IMR-90 (cell line): Measurements from ENCODE around the gene KPNA2. TPM values are rescaled to one million over a fixed set of nuclear protein-coding genes. Genes with fewer than 3 reads are reported as not detected.
"Not testable (repeated sequence)": the region's sequence is repeated elsewhere in the genome, so short reads cannot be mapped to it uniquely, and the experiment has no call there.

Experiments used
- ATAC-seq: fragments of 200-7000 bp; cut with Tn5 transposase; 2 replicates; pipeline ENCODE4 v1.9.1; 2020; ENCODE audit warnings: low read depth, mild to moderate bottlenecking, moderate library complexity
- BruUV-seq: library from RNA; stranded (reverse); fragments of 400-500 nt; replicated peaks from 2 replicates; lab custom pipeline; 2021; lab: Mats Ljungman, UMichigan
- CTCF ChIA-PET: fragments of 300-600 bp; formaldehyde crosslinking; extraction: SDS; loops from one replicate; lab custom pipeline; 2021; ENCODE audit warnings: antibody characterized with exemption; lab: Yijun Ruan, JAX
- POLR2A ChIA-PET: fragments of 300-600 bp; sonication (Branson Sonifier 250); formaldehyde crosslinking; loops from one replicate; lab custom pipeline; 2022; ENCODE audit warnings: antibody characterized with exemption; ENCODE audit not compliant: unreplicated experiment; lab: Charles Lee
- DNase-seq: peaks from one replicate; pipeline ENCODE4 v3.0.0; 2013
- H2AFZ ChIP-seq: replicated peaks from 2 replicates; pipeline ENCODE3; 2013; ENCODE audit warnings: low read length, mild to moderate bottlenecking; ENCODE audit not compliant: poor library complexity
- H2AK5ac ChIP-seq: 2 replicates; pipeline ENCODE4 v1.6.1; 2013; ENCODE audit warnings: low read depth, low read length, inconsistent platforms
- H2AK9ac ChIP-seq: replicated peaks from 2 replicates; pipeline ENCODE3; 2013; ENCODE audit warnings: mild to moderate bottlenecking, low read depth, low read length, moderate library complexity; ENCODE audit not compliant: poor library complexity
- H2BK120ac ChIP-seq: 2 replicates; pipeline ENCODE4 v1.6.1; 2013; ENCODE audit warnings: low read depth, low read length, inconsistent platforms
- H2BK15ac ChIP-seq: 3 replicates; pipeline ENCODE4 v1.6.1; 2013; ENCODE audit warnings: low read depth, low read length, inconsistent platforms
- H2BK20ac ChIP-seq: 2 replicates; pipeline ENCODE4 v1.6.1; 2013; ENCODE audit warnings: low read depth, mild to moderate bottlenecking, inconsistent platforms, low read length, moderate library complexity
- H2BK5ac ChIP-seq: 2 replicates; pipeline ENCODE4 v1.6.1; 2013; ENCODE audit warnings: mild to moderate bottlenecking, low read depth, low read length, inconsistent platforms; ENCODE audit not compliant: poor library complexity, severe bottlenecking
- H3K14ac ChIP-seq: replicated peaks from 2 replicates; pipeline ENCODE4 v1.6.1; 2013; ENCODE audit warnings: low read depth, low read length, inconsistent platforms
- H3K18ac ChIP-seq: 2 replicates; pipeline ENCODE4 v1.6.1; 2013; ENCODE audit warnings: low read depth, low read length, control low read depth
- H3K23ac ChIP-seq: 2 replicates; pipeline ENCODE4 v1.6.1; 2013; ENCODE audit warnings: low read depth, low read length, inconsistent platforms
- H3K27ac ChIP-seq: 2 replicates; pipeline ENCODE4 v1.5.1; 2013; ENCODE audit warnings: mild to moderate bottlenecking, control low read depth, low read length; ENCODE audit not compliant: insufficient read depth
- H3K27me3 ChIP-seq: 2 replicates; pipeline ENCODE4 v1.6.1; 2013; ENCODE audit warnings: low read length; ENCODE audit not compliant: control insufficient read depth, insufficient read depth
- H3K36me3 ChIP-seq: 2 replicates; pipeline ENCODE4 v1.6.1; 2013; ENCODE audit warnings: low read length, mixed read lengths; ENCODE audit not compliant: control insufficient read depth, insufficient read depth
- H3K4ac ChIP-seq: 2 replicates; pipeline ENCODE4 v1.6.1; 2013; ENCODE audit warnings: low read depth, low read length, inconsistent platforms
- H3K4me1 ChIP-seq: 2 replicates; pipeline ENCODE4 v1.6.1; 2013; ENCODE audit warnings: low read length, mixed read lengths; ENCODE audit not compliant: control insufficient read depth, insufficient read depth
- H3K4me2 ChIP-seq: 2 replicates; pipeline ENCODE4 v1.6.1; 2013; ENCODE audit warnings: low read depth, mild to moderate bottlenecking, control low read depth, low read length, moderate library complexity
- H3K4me3 ChIP-seq: 2 replicates; pipeline ENCODE4 v1.5.1; 2013; ENCODE audit warnings: low read depth, mild to moderate bottlenecking, control low read depth, low read length, moderate library complexity; ENCODE audit not compliant: insufficient read depth
- H3K56ac ChIP-seq: 2 replicates; pipeline ENCODE4 v1.6.1; 2013; ENCODE audit warnings: low read length, inconsistent platforms; ENCODE audit not compliant: insufficient read depth; ENCODE audit errors: extremely low read depth
- H3K79me1 ChIP-seq, 2 experiments: 2 replicates each; pipeline ENCODE4 v1.6.1; 2013; ENCODE audit warnings: low read length in 2 of 2, inconsistent platforms in 1 of 2, low read depth in 1 of 2
- H3K9ac ChIP-seq: 2 replicates; pipeline ENCODE4 v1.6.1; 2013; ENCODE audit warnings: low read depth, low read length, control low read depth
- H3K9me1 ChIP-seq: 2 replicates; pipeline ENCODE4 v1.6.1; 2013; ENCODE audit warnings: low read length, inconsistent platforms; ENCODE audit not compliant: insufficient read depth
- H3K9me3 ChIP-seq: 2 replicates; pipeline ENCODE4 v1.6.1; 2013; ENCODE audit warnings: low read length; ENCODE audit not compliant: control insufficient read depth, insufficient read depth
- H4K20me1 ChIP-seq: 2 replicates; pipeline ENCODE4 v1.6.1; 2013; ENCODE audit warnings: low read length, inconsistent platforms; ENCODE audit not compliant: insufficient read depth
- H4K5ac ChIP-seq: 2 replicates; pipeline ENCODE4 v1.6.1; 2013; ENCODE audit warnings: mild to moderate bottlenecking, low read depth, low read length, control low read depth
- H4K8ac ChIP-seq, 2 experiments: 2 replicates each; pipeline ENCODE4 v1.6.1; 2013; ENCODE audit warnings: low read depth in 2 of 2, low read length in 2 of 2, control low read depth in 1 of 2, inconsistent platforms in 1 of 2
- H4K91ac ChIP-seq: 2 replicates; pipeline ENCODE4 v1.6.1; 2013; ENCODE audit warnings: low read depth, low read length, inconsistent platforms; ENCODE audit not compliant: insufficient read depth
- CEBPB ChIP-seq: IDR thresholded peaks from 2 replicates; pipeline ENCODE4 v1.6.1; 2012; ENCODE audit warnings: low read depth, low read length, improper control_type of control experiment
- MAFK ChIP-seq: IDR thresholded peaks from 2 replicates; pipeline ENCODE4 v1.6.1; 2012; ENCODE audit warnings: low read depth, low read length, improper control_type of control experiment
- WGBS, 2 experiments: methylation state at CpG; one replicate each; pipeline versions ENCODE4 v1.1.5 to v1.1.7; 2013; ENCODE audit warnings: missing lambda C conversion rate in 2 of 2; ENCODE audit not compliant: insufficient read length in 1 of 2; ENCODE audit errors: extremely low coverage in 2 of 2; 5-methylcytosine and 5-hydroxymethylcytosine counted together
- dilution Hi-C: fragments of 300-500 bp; cut with HindIII; formaldehyde crosslinking; loops from one replicate; pipeline ENCODE4 v1.14.3; 2018; ENCODE audit warnings: low sequenced_read_pairs; ENCODE audit not compliant: unreplicated experiment
- in situ Hi-C: fragments of 300-500 bp; cut with MboI; formaldehyde crosslinking; loops from 3 replicates; pipeline ENCODE4 v1.14.3; 2019; ENCODE audit warnings: low sequenced_read_pairs, inconsistent platforms, mixed read lengths
- intact Hi-C: fragments of 100-400 bp; cut with micrococcal nuclease; formaldehyde crosslinking; loops from 2 replicates; pipeline ENCODE4 v1.10.0; 2022
- polyA plus RNA-seq, 3 experiments: library from polyadenylated mRNA; depleted of rRNA; stranded (reverse); fragments of >200 nt; gene quantifications; 2 replicates each; pipeline ENCODE4 v1.2.3, GENCODE V29; 2012; ENCODE audit warnings: low replicate concordance in 1 of 3
- total RNA-seq: library from RNA; depleted of rRNA; stranded (reverse); fragments of >200 nt; gene quantifications from 2 replicates; pipeline ENCODE4 v1.2.3, GENCODE V29; 2012

The KPNA2 gene
- total and polyA plus RNA-seq, 2 of the 4 experiments (the other 2 are of a cell fraction) = 135 to 262 TPM

GRCh38 chr17:68075953-68076607, 40.5 kb downstream of the KPNA2 start:
- peak overlapping the region; percentile 63; the same call in 1 of the 2 replicates for H2BK20ac ChIP-seq

GRCh38 chr17:68077498-68077897, 42.0 kb downstream of the KPNA2 start:
- H3K79me1 ChIP-seq, H4K20me1 ChIP-seq, in situ Hi-C loops, H3K56ac ChIP-seq, ATAC-seq, H4K8ac ChIP-seq, dilution Hi-C loops, H3K4me2 ChIP-seq, H3K27ac ChIP-seq, H3K18ac ChIP-seq, H3K27me3 ChIP-seq, BruUV-seq, H3K9ac ChIP-seq, H4K91ac ChIP-seq, H2BK120ac ChIP-seq, H2AK9ac ChIP-seq, H3K23ac ChIP-seq, H3K9me3 ChIP-seq, H3K14ac ChIP-seq, DNase-seq, H2BK5ac ChIP-seq, H3K4me3 ChIP-seq, H3K4ac ChIP-seq, CTCF ChIA-PET, H3K36me3 ChIP-seq, H2BK15ac ChIP-seq, H2AFZ ChIP-seq, H3K4me1 ChIP-seq, H4K5ac ChIP-seq, H2BK20ac ChIP-seq, intact Hi-C loops, POLR2A ChIA-PET, H2AK5ac ChIP-seq, H3K9me1 ChIP-seq: not testable (repeated sequence)
- WGBS, 2 experiments = no CpG with 5 or more reads among the region's 5 CpGs

More at GRCh38 chr17:68075953-68076607, 40.5 kb downstream of the KPNA2 start:
- H4K5ac ChIP-seq, H3K23ac ChIP-seq, H2BK5ac ChIP-seq, H3K4me1 ChIP-seq, H4K20me1 ChIP-seq, H2AK5ac ChIP-seq, H2AFZ ChIP-seq, dilution Hi-C loops, H2AK9ac ChIP-seq, H3K79me1 ChIP-seq, H2BK15ac ChIP-seq, H3K9ac ChIP-seq, H3K9me3 ChIP-seq, CTCF ChIA-PET, intact Hi-C loops, H3K4me3 ChIP-seq, POLR2A ChIA-PET, H3K36me3 ChIP-seq, H3K56ac ChIP-seq, BruUV-seq, H3K9me1 ChIP-seq, in situ Hi-C loops, H3K27me3 ChIP-seq: not testable (repeated sequence)
- no CpG with 5 or more reads among the region's 1 CpG for WGBS, 2 experiments
- Histone ChIP-seq H2BK120ac (peak overlapping the region; percentile 35; the same call in 1 of the 2 replicates), H3K4me2 (0 out of 2 replicates have a peak overlapping the region, but pooled peaks have one; percentile 17), H3K18ac (peak overlapping the region; percentile 61), H4K8ac (peak overlapping the region in 1 of 2 experiments; percentile 22; a peak in 1 of 4 replicates), H3K27ac (peak overlapping the region; percentile 80; the same call in 1 of the 2 replicates), H4K91ac (peak overlapping the region; percentile 31; the same call in 1 of the 2 replicates), H3K4ac (peak overlapping the region; percentile 50; the same call in 1 of the 2 replicates), H3K14ac (peak overlapping the region; percentile 25; the same call in 1 of the 2 replicates)
- peak; percentile 73 for TF ChIP-seq MAFK
- peak; percentile 35; the same call in 1 of the 2 replicates for TF ChIP-seq CEBPB
- DNase-seq (peak; percentile 64), ATAC-seq (peak; percentile 99)
